GM18861 (cell line): ENCODE results near the gene RNPEPL1.
"Not testable (repeated sequence)": the region's sequence is repeated elsewhere in the genome, so short reads cannot be mapped to it uniquely, and the experiment has no call there.

Experiments
- ATAC-seq: cut with Tn5 transposase; IDR thresholded peaks from one replicate; pipeline ENCODE4 v1.9.1; 2021; ENCODE audit not compliant: unreplicated experiment

RNPEPL1 gene

GRCh38 chr2:240602266-240603050 is 34.2 kb downstream of the RNPEPL1 start:
- ATAC-seq, result no peak

GRCh38 chr2:240603081-240603835 is 35.0 kb downstream of the RNPEPL1 start:
- no peak for ATAC-seq

GRCh38 chr2:240603846-240604245 is 35.6 kb downstream of the RNPEPL1 start:
- ATAC-seq, result no peak

GRCh38 chr2:240604291-240604938 is 36.1 kb downstream of the RNPEPL1 start:
- no peak for ATAC-seq

- no peak for ATAC-seq
These were observed 36.8 kb downstream of the RNPEPL1 start for GRCh38 chr2:240604939-240605716.

GRCh38 chr2:240605867-240606743 is 37.8 kb downstream of the RNPEPL1 start:
- no peak for ATAC-seq

GRCh38 chr2:240611601-240612210 is 43.4 kb downstream of the RNPEPL1 start:
- no peak for ATAC-seq

GRCh38 chr2:240613781-240614180 is 45.5 kb downstream of the RNPEPL1 start:
- no peak for ATAC-seq

GRCh38 chr2:240614391-240614790 is 46.1 kb downstream of the RNPEPL1 start:
- ATAC-seq, result no peak

GRCh38 chr2:240615396-240615795 is 47.1 kb downstream of the RNPEPL1 start:
- ATAC-seq, result no peak

- ATAC-seq, result no peak
These were observed 47.7 kb downstream of the RNPEPL1 start for GRCh38 chr2:240615820-240616547.

GRCh38 chr2:240616860-240617666 is 48.8 kb downstream of the RNPEPL1 start:
- not testable (repeated sequence) for ATAC-seq

- ATAC-seq, result no peak
These were observed 50.5 kb downstream of the RNPEPL1 start for GRCh38 chr2:240618776-240619175.

GRCh38 chr2:240619506-240620148 is 51.3 kb downstream of the RNPEPL1 start:
- ATAC-seq, result no peak

GRCh38 chr2:240620149-240620731 is 52.0 kb downstream of the RNPEPL1 start:
- no peak for ATAC-seq

GRCh38 chr2:240620859-240621258 is 52.6 kb downstream of the RNPEPL1 start:
- ATAC-seq, result no peak

GRCh38 chr2:240622060-240622411 is 53.8 kb downstream of the RNPEPL1 start:
- ATAC-seq, result no peak
